ENCODE results near the gene ACACA.

Gene ACACA

GRCh38 chr17:37116671-37117185, 289.9 kb downstream of the ACACA start:
- in situ Hi-C loops (cut with HindIII; ENCODE audit: low pct_unique_long_range_greater_than_20kb, low sequenced_read_pairs), result no loop called here
- no peak for TF ChIP-seq JUND (IDR thresholded peaks at IDR 0.05; ENCODE audit: low read depth)
- no peak for DNase-seq (ENCODE audit: low read depth in 1 of 2, low spot score in 1 of 2)

- in situ Hi-C loops (cut with HindIII; ENCODE audit: low pct_unique_long_range_greater_than_20kb, low sequenced_read_pairs), result no loop called here
- no peak for TF ChIP-seq JUND (IDR thresholded peaks at IDR 0.05; ENCODE audit: low read depth)
These were observed 295.3 kb downstream of the ACACA start for GRCh38 chr17:37111329-37111728.

DNA sequence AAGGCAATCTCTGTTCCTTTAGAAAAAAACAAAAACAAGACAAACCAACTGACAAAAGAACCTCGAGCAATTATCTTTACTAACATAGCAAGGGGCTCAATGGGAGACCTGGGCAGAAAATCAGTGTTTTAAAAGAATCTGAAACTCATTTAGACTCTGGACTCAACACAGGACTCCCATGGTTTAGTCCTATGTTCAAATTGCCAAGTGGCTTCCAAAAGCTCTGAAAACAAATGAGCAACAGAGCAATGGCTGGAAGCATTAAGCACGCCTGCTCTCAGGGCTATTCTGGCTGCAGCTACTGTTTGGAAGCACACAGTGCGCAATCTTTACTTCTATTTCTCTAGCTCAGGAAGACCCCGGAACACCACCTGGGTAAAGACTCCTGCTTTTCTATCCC, 295.9 kb downstream of the ACACA start:
- in situ Hi-C loops (cut with HindIII; ENCODE audit: low pct_unique_long_range_greater_than_20kb, low sequenced_read_pairs), result no loop called here
- no peak for TF ChIP-seq JUND (IDR thresholded peaks at IDR 0.05; ENCODE audit: low read depth)
- no peak for DNase-seq (ENCODE audit: low read depth in 1 of 2, low spot score in 1 of 2)

More at GRCh38 chr17:37111329-37111728, 295.3 kb downstream of the ACACA start:
- DNase-seq (ENCODE audit: low read depth in 1 of 2, low spot score in 1 of 2), result no peak

DNA sequence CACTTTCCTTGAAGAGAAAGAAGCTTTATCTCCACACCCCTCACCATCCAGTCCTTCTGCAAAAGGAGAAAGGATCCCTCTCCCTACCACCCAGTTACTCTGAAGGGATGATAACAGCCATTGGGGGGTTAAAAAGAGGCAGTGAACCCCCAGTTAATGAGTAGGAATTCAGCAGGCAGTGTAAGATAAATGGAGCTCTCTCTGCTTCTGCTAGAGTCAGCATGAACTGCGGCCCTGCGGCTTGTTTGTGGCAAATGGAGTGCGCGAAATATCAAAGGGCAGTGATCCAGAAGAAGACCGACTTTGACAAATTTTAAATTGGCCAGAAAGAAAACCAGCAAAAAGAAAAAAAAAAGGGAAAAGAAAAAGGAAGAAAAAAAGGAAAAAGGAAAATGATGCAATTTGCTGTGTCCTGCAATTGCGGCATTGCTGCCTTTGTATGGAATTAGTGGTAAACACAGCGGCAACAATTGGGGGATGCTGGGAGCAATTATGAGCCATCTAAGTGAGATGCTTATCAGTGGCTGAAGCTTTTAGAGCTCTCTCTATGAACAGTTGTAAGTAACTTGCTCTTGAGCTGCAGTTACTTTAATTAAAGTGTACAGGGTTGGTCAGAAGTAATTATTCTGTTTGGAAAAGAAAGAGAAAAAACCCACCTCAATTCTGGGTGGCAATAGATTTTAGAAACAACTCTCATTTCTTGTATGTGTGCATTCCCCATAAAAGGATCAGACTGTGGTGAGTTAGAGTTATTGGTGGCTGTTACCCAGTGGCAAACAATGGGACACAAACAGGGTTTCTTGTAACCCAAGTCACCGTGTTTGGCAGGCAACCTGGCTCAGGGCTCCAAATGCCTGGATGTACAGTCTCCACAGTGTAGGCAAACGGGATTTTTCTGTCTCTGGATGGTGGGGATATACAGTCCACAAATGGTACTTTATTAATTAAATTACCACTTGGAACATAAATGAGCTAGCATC, 296.6 kb downstream of the ACACA start:
- no peak for DNase-seq (ENCODE audit: low read depth in 1 of 2, low spot score in 1 of 2)
- TF ChIP-seq JUND (IDR thresholded peaks at IDR 0.05; ENCODE audit: low read depth), result no peak
- in situ Hi-C loops (cut with HindIII; ENCODE audit: low pct_unique_long_range_greater_than_20kb, low sequenced_read_pairs), result no loop called here

DNA sequence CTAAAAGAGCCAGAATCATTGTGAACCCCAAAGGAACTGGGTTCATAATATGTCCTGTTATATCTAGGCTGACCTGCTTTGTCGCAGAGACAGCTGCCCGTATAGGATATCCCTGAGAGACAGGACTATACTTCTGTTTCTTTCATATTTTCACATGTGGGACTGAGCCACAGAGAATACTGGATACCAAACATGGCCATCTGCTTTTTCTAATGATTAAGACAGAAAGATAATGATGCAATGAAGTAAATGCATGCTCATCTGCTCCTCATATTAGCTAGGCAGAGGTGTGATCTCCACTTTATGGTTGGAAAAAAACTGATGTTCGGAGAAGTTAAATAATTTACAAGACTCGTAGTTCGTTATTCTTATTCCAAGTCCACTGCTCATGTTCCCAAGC, 297.5 kb downstream of the ACACA start:
- no peak for DNase-seq (ENCODE audit: low read depth in 1 of 2, low spot score in 1 of 2)
- in situ Hi-C loops (cut with HindIII; ENCODE audit: low pct_unique_long_range_greater_than_20kb, low sequenced_read_pairs), result no loop called here
- no peak for TF ChIP-seq JUND (IDR thresholded peaks at IDR 0.05; ENCODE audit: low read depth)

DNA sequence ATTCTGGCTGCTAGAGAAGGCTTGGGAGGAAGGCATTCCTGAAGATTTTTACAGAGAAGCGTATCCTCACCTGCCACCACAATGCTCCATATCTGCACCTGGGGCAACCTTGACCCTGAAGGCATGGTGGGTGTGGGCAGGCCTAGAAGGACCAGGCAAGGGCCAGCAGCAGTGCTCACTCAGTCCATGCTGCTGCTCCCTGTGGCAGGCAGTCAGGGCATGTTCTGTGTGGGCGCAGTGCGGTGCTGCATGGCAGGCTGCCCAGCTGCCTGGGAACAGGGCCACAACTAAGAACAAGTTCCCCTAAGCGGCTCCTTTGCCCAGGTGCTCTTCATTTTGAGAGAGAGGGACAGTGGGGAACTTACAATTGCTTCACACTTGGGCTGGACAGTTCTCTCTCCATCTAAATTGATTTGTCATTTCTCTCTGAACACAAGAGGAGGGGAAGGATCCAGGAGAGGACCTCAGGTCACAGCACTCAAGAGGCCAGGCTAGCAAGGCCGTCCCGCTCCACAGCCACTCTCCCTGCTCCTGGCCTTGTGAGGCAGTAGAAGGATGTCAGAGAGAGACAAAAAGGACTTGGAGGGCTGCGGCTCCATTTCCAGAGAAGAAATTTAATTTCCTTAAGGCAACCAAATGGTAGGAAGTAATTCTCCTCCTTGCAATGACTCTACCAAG, 299.1 kb downstream of the ACACA start:
- peak; percentile 28 to 73 for DNase-seq (ENCODE audit: low read depth in 1 of 2, low spot score in 1 of 2)
- TF ChIP-seq JUND (IDR thresholded peaks at IDR 0.05; ENCODE audit: low read depth), result no peak
- in situ Hi-C loops (cut with HindIII; ENCODE audit: low pct_unique_long_range_greater_than_20kb, low sequenced_read_pairs), result no loop called here

GRCh38 chr17:37106049-37106448, 300.6 kb downstream of the ACACA start:
- in situ Hi-C loops (cut with HindIII; ENCODE audit: low pct_unique_long_range_greater_than_20kb, low sequenced_read_pairs), result no loop called here
- peak; percentile 20 to 51 for DNase-seq (ENCODE audit: low read depth in 1 of 2, low spot score in 1 of 2)
- TF ChIP-seq JUND (IDR thresholded peaks at IDR 0.05; ENCODE audit: low read depth), result 0 out of 2 replicates have a peak, but pooled peaks have one; percentile 27

GRCh38 chr17:37103231-37103630, 303.4 kb downstream of the ACACA start:
- in situ Hi-C loops (cut with HindIII; ENCODE audit: low pct_unique_long_range_greater_than_20kb, low sequenced_read_pairs), result no loop called here
- TF ChIP-seq JUND (IDR thresholded peaks at IDR 0.05; ENCODE audit: low read depth), result no peak
- no peak for DNase-seq (ENCODE audit: low read depth in 1 of 2, low spot score in 1 of 2)

DNA sequence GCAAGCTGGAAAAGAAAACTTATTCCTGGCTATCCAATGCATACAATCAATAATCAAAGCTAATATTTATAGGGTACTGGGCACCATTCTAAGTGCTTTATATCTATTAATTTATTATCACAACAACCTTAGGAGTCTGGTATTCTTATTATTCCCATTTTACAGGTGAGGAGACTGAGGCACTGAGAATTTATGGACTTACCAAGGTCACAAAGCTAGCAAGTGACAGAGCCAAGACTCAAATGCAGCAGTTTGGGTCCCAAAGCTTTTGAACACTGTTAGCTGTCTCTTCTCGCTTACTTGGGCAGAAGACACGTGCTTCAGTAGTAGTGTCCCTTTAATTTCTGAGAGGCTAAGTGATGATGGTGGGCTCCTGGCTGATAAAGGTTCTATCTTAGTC, 305.3 kb downstream of the ACACA start:
- no peak for DNase-seq (ENCODE audit: low read depth in 1 of 2, low spot score in 1 of 2)
- TF ChIP-seq JUND (IDR thresholded peaks at IDR 0.05; ENCODE audit: low read depth), result no peak
- in situ Hi-C loops (cut with HindIII; ENCODE audit: low pct_unique_long_range_greater_than_20kb, low sequenced_read_pairs), result no loop called here

DNA sequence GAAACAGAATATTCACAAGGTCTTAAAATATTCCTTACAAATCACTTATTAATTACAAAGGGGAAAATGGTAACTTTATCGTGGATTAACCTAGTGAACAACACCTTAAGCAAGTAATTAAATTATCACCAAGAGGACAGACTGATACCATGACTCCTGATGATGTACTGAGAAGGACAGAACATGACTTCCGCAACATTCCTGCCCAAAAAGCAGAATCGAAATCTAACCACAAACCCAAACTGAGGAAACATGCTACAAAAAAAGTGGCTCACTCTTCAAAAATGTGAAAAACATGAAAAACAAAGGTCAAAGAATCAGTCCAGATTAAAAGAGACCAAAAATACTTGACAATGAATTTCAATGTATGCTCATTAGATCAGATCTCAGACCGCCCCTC, 306.4 kb downstream of the ACACA start:
- in situ Hi-C loops (cut with HindIII; ENCODE audit: low pct_unique_long_range_greater_than_20kb, low sequenced_read_pairs), result no loop called here
- no peak for DNase-seq (ENCODE audit: low read depth in 1 of 2, low spot score in 1 of 2)
- TF ChIP-seq JUND (IDR thresholded peaks at IDR 0.05; ENCODE audit: low read depth), result no peak

GRCh38 chr17:37098910-37099664, 307.5 kb downstream of the ACACA start:
- DNase-seq (ENCODE audit: low read depth in 1 of 2, low spot score in 1 of 2), result no peak
- TF ChIP-seq JUND (IDR thresholded peaks at IDR 0.05; ENCODE audit: low read depth), result no peak
- in situ Hi-C loops (cut with HindIII; ENCODE audit: low pct_unique_long_range_greater_than_20kb, low sequenced_read_pairs), result no loop called here

DNA sequence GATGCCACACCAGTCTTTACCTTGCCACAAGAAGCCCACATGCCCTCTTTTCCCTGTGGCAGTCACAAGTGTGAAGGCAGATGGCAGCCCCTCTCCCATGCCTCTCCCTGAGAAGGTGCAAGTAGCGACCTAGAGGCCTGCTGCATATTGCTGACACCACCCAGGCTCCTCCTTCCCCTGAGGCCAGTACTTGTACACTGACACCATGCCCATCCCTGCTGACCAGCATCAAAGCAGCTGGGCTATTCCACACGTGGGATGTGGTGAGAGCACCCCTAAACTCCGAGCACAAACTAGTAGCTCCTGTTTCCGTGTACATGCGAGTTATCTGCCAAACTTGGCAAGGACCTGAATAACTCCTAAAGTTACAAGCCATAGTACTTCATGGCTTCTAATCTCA, 308.5 kb downstream of the ACACA start:
- no peak for DNase-seq (ENCODE audit: low read depth in 1 of 2, low spot score in 1 of 2)
- no peak for TF ChIP-seq JUND (IDR thresholded peaks at IDR 0.05; ENCODE audit: low read depth)
- in situ Hi-C loops (cut with HindIII; ENCODE audit: low pct_unique_long_range_greater_than_20kb, low sequenced_read_pairs), result no loop called here
